Measurements from ENCODE around the gene ASIC1.

ASIC1 gene

GRCh38 chr12:50106907-50107306, 49.5 kb downstream of the ASIC1 start:
- no peak for DNase-seq
- no peaks in the 10 kb centered on the region for H3K9me3 Mint-ChIP-seq
- no peak for TF ChIP-seq CTCF (IDR thresholded peaks at IDR 0.05)
- H3K27ac Mint-ChIP-seq, result no peak overlapping the region
- no peaks in the 10 kb centered on the region for H3K36me3 Mint-ChIP-seq (ENCODE audit: low read depth)
- H3K4me3 Mint-ChIP-seq, result no peak overlapping the region
- H3K4me1 Mint-ChIP-seq, result peaks cover 78% of the 10 kb centered on the region
- H3K27me3 Mint-ChIP-seq (ENCODE audit: low read depth, poor library complexity), result peaks cover 5% of the 10 kb centered on the region

DNA sequence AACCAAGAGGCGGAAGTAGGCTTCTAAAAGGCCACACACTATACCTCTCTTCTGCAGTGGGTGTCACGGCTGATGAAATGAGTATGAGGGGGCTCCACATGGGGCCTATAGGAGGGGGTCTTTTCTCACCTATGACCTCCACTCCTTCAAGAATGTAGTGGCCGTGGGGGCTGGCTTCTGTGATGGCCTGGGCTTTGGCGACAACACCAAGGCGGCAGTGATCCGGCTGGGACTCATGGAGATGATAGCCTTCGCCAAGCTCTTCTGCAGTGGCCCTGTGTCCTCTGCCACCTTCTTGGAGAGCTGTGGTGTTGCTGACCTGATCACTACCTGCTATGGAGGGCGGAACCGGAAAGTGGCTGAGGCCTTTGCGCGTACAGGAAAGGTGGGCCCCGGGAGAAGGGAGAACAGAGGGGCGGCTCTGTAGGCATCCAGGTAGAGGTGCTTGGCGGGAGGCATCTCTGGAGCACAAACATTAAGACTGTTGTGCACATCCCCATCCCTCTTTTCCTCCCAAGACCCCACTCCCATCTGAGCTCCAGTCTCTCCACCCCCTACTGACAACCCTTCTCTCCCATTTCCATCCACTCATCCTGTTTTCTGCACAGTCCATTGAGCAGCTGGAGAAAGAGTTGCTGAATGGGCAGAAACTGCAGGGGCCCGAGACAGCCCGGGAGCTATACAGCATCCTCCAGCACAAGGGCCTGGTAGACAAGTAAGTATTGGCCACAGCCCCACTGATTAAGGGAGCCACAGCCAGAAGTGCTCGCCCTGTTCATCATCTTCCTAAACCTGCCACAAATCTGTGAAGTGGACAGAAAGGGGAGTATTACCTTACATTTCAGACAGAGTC, 50.2 kb downstream of the ASIC1 start:
- Mint-ChIP-seq H3K36me3 (ENCODE audit: low read depth) (no peaks in the 10 kb centered on the region), H3K4me3 (no peak overlapping the region), H3K9me3 (no peaks in the 10 kb centered on the region), H3K27me3 (ENCODE audit: low read depth, poor library complexity) (peaks cover 5% of the 10 kb centered on the region), H3K27ac (no peak overlapping the region), H3K4me1 (peaks cover 77% of the 10 kb centered on the region)
- no peak for DNase-seq
- no peak for TF ChIP-seq CTCF (IDR thresholded peaks at IDR 0.05)

- no peak for TF ChIP-seq CTCF (IDR thresholded peaks at IDR 0.05)
- no peak for DNase-seq
- Mint-ChIP-seq H3K27me3 (ENCODE audit: low read depth, poor library complexity) (peaks cover 5% of the 10 kb centered on the region), H3K4me1 (peaks cover 68% of the 10 kb centered on the region), H3K9me3 (no peaks in the 10 kb centered on the region), H3K4me3 (no peak overlapping the region), H3K27ac (peak overlapping the region; percentile 96), H3K36me3 (ENCODE audit: low read depth) (peaks cover under 1% of the 10 kb centered on the region)
These were observed 51.9 kb downstream of the ASIC1 start for GRCh38 chr12:50109319-50109718.

DNA sequence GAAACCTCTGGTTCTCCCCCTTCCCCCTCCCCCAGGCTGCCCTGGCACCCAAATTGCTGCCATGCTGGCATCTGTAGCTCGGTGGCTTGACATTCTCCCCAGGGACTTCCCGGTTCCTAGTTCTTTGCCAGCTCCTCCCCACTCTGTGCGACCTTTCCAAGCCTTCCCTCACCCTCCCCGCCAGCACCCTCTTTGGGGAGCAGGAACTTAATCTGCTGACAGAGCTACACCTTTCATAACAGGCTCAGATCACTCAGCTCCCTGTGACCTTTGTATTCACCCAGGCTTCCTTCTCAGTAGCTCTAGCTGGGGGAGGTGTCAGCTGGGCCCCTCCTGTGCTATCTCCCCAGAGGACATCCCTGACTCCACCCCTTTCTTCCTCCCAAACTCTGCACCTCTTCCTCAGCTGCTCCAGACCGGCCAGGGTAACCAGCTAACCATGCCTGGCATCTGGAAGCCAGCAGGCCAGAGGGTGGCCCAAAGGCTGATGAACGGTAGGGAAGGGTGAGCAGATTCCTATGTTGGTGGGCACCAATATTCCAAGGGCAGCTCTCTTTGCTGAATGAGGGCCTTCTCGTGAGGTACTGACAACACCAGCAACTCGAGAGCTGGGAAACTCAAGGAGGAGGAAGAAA, 52.8 kb downstream of the ASIC1 start:
- Mint-ChIP-seq H3K36me3 (ENCODE audit: low read depth) (peaks cover 4% of the 10 kb centered on the region), H3K4me3 (peak overlapping the region; percentile 73), H3K4me1 (peaks cover 71% of the 10 kb centered on the region), H3K27ac (peak overlapping the region; percentile 95), H3K9me3 (no peaks in the 10 kb centered on the region), H3K27me3 (ENCODE audit: low read depth, poor library complexity) (peaks cover 5% of the 10 kb centered on the region)
- DNase-seq, result peak; percentile 28
- no peak for TF ChIP-seq CTCF (IDR thresholded peaks at IDR 0.05)

- H3K4me3 Mint-ChIP-seq, result peak overlapping the region; percentile 97
- peaks cover 3% of the 10 kb centered on the region for H3K27me3 Mint-ChIP-seq (ENCODE audit: low read depth, poor library complexity)
- peaks cover 9% of the 10 kb centered on the region for H3K36me3 Mint-ChIP-seq (ENCODE audit: low read depth)
- H3K9me3 Mint-ChIP-seq, result no peaks in the 10 kb centered on the region
- peak; percentile 68 for DNase-seq
- H3K4me1 Mint-ChIP-seq, result peaks cover 66% of the 10 kb centered on the region
- TF ChIP-seq CTCF (IDR thresholded peaks at IDR 0.05), result no peak
- peak overlapping the region; percentile 95 for H3K27ac Mint-ChIP-seq
These were observed 53.5 kb downstream of the ASIC1 start for GRCh38 chr12:50110762-50111351.

All from nephron progenitor cell (in vitro differentiated cells).